Ovary (tissue), 9 donors: ENCODE results near the gene NIPAL4. TPM values are rescaled to one million over a fixed set of nuclear protein-coding genes. Genes with fewer than 3 reads are reported as not detected.

Source experiments
- DNase-seq, 5 donors: peaks; one replicate each; pipeline ENCODE4 v3.0.0-alpha.2; 2019 to 2020
- H3K27ac ChIP-seq, 2 donors: fragments of 200-600 bp; one replicate each; pipeline versions ENCODE4 v1.5.1 to v1.8.0; 2019 to 2022
- H3K27me3 ChIP-seq: fragments of 200-600 bp; one replicate; pipeline ENCODE4 v1.8.0; 2022
- H3K36me3 ChIP-seq: fragments of 200-600 bp; sonication (generic); one replicate; pipeline ENCODE4 v1.5.1; 2019
- H3K4me1 ChIP-seq: one replicate; pipeline ENCODE4 v1.8.1; 2013; ENCODE audit warnings: mild to moderate bottlenecking, moderate library complexity; ENCODE audit not compliant: insufficient read depth
- H3K4me3 ChIP-seq: fragments of 200-600 bp; sonication (generic); one replicate; pipeline ENCODE4 v1.5.1; 2017
- H3K9me3 ChIP-seq, 2 donors: fragments of 200-600 bp in 1 of 2; sonication (generic) in 1 of 2; one replicate each; pipeline versions ENCODE4 v1.5.1 to v1.8.1; 2013 to 2019; ENCODE audit warnings: mild to moderate bottlenecking in 1 of 2, moderate library complexity in 1 of 2
- EP300 ChIP-seq: sonication (generic); formaldehyde crosslinking; IDR thresholded peaks from one replicate; pipeline ENCODE4 v1.6.1; 2017; ENCODE audit warnings: antibody characterized with exemption
- POLR2A ChIP-seq: fragments of 450-650 bp; IDR thresholded peaks from one replicate; pipeline ENCODE4 v1.6.1; 2017; ENCODE audit warnings: antibody characterized with exemption, mild to moderate bottlenecking, moderate library complexity
- WGBS, 3 donors: extraction: QIAGEN DNeasy Blood & Tissue Kit in 1 of 3; methylation state at CpG; one replicate each; pipeline versions ENCODE4 v1.1.5 to v1.1.7; 2013 to 2017; 5-methylcytosine and 5-hydroxymethylcytosine counted together
- intact Hi-C, 4 donors: fragments of 100-400 bp; cut with DNase I; formaldehyde crosslinking; loops; one replicate each; pipeline versions ENCODE4 v1.11.0 to v1.15.1; 2022 to 2023
- polyA plus RNA-seq, 2 donors: library from polyadenylated mRNA; stranded (reverse); fragments of 200-250 nt in 1 of 2; fragments of 350-450 nt in 1 of 2; fragmentation: Illumina TruSeq in 1 of 2; extraction: RNeasy Lipid Tissue Mini Kit (QIAGEN cat#74804) in 1 of 2; gene quantifications; one replicate each; pipeline ENCODE4 v1.2.3, GENCODE V29; 2013 to 2014
- total RNA-seq, 7 donors: library from RNA; depleted of rRNA in 2 of 7; stranded (reverse); fragments of >200 nt in 2 of 7; fragmentation: NEBNext Ultra II Directional in 3 of 7; extraction: Animal tissue kit (Norgen Biotek cat#: 25700) in 3 of 7; gene quantifications; one replicate each; pipeline versions ENCODE4 v1.1.0 to v1.2.4, GENCODE V29; 2016 to 2023
- TF ChIP-seq, protein P1 (sequence below), 3 donors: fragments of 450-650 bp in 2 of 3; fragments of 200-600 bp in 1 of 3; IDR thresholded peaks; one replicate each; pipeline versions ENCODE4 v1.5.1 to v1.8.0; 2016 to 2022; ENCODE audit warnings: antibody characterized with exemption in 3 of 3, mild to moderate bottlenecking in 1 of 3
- donor health status: DM: no; HTN: no; CAD: no; lungs with moderate emphysema.
- donor health status: DM: no; HTN: no; CAD: no.
- donor health status: Bipolar disorder and iron deficiency.
- donor health status: DM: yes; HTN: yes; CAD: no.
- donor health status: DM: no; HTN: no; CAD: no.
- donor health status: DM: yes; HTN: yes; CAD: no.

The NIPAL4 gene
- total and polyA plus RNA-seq, 9 donors = 0.80 TPM; not detected in 8

DNA sequence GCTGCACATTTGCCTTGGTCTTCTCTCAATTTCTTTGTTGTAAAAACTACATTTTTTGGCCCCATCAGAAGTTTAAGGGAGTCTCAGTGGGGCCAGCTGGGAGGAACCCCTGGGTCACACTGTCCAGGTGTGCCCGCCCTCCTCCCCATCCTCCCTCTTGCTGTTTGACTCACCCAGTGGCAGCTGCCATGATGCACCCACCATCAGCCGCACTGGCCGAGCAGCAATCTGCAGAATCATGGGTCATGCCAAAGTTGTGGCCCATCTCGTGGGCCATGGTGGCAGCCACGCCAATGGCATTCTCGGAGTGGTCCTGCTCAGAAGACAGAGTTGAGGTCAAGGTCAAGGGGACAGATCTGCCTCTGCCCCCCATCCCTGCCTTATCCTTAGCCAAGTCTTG, 45.5 kb downstream of the NIPAL4 start:
- intact Hi-C loops = no loop called here
- no peak for DNase-seq
- Histone ChIP-seq H3K27ac (no peak overlapping the region), H3K9me3 (no peaks in the 10 kb centered on the region), H3K27me3 (no peaks in the 10 kb centered on the region), H3K4me1 (no peaks in the 10 kb centered on the region), H3K4me3 (no peak overlapping the region), H3K36me3 (no peaks in the 10 kb centered on the region)
- no peak for TF ChIP-seq EP300
- TF ChIP-seq, protein P1, sequence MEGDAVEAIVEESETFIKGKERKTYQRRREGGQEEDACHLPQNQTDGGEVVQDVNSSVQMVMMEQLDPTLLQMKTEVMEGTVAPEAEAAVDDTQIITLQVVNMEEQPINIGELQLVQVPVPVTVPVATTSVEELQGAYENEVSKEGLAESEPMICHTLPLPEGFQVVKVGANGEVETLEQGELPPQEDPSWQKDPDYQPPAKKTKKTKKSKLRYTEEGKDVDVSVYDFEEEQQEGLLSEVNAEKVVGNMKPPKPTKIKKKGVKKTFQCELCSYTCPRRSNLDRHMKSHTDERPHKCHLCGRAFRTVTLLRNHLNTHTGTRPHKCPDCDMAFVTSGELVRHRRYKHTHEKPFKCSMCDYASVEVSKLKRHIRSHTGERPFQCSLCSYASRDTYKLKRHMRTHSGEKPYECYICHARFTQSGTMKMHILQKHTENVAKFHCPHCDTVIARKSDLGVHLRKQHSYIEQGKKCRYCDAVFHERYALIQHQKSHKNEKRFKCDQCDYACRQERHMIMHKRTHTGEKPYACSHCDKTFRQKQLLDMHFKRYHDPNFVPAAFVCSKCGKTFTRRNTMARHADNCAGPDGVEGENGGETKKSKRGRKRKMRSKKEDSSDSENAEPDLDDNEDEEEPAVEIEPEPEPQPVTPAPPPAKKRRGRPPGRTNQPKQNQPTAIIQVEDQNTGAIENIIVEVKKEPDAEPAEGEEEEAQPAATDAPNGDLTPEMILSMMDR (IDR thresholded peaks at IDR 0.05) = no peak
- TF ChIP-seq POLR2A = no peak
- WGBS, 3 donors = 92 to 97% (median 96%) methylated on average over 6 of the region's 6 CpGs

DNA sequence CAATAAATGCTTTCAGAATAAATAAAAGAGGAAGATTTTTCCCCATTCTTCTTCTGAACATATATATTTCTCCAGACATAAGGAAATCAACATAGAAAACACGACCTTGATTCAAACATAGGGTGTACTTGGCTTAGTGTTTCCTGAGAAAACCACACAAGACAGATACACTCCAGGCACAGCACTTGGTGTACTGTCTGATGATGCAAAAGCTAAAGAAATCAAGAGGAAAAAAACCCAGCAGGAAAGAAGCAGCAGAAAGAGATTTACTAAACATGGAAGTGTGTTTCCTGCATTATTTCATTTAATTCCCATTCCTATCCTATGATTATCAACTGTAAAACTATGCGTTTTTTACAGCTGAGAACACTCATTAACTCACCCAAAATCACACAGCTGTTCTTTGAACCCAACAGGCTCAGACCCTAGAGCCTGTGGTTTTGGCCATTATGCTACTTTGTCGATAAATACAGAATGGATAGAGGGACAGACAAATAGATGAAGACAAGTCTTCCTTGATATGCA, 46.1 kb downstream of the NIPAL4 start:
- DNase-seq = no peak
- intact Hi-C loops = no loop called here
- 41 to 51% (median 45%) methylated on average over 3 of the region's 3 CpGs for WGBS, 3 donors
- H3K36me3 ChIP-seq = no peaks in the 10 kb centered on the region
- no peaks in the 10 kb centered on the region for H3K27me3 ChIP-seq
- H3K27ac ChIP-seq = no peak overlapping the region
- no peak overlapping the region for H3K4me3 ChIP-seq
- no peaks in the 10 kb centered on the region for H3K9me3 ChIP-seq
- no peak for TF ChIP-seq EP300
- TF ChIP-seq, protein P1 (IDR thresholded peaks at IDR 0.05) = no peak
- no peak for TF ChIP-seq POLR2A
- peaks cover 3% of the 10 kb centered on the region for H3K4me1 ChIP-seq

DNA sequence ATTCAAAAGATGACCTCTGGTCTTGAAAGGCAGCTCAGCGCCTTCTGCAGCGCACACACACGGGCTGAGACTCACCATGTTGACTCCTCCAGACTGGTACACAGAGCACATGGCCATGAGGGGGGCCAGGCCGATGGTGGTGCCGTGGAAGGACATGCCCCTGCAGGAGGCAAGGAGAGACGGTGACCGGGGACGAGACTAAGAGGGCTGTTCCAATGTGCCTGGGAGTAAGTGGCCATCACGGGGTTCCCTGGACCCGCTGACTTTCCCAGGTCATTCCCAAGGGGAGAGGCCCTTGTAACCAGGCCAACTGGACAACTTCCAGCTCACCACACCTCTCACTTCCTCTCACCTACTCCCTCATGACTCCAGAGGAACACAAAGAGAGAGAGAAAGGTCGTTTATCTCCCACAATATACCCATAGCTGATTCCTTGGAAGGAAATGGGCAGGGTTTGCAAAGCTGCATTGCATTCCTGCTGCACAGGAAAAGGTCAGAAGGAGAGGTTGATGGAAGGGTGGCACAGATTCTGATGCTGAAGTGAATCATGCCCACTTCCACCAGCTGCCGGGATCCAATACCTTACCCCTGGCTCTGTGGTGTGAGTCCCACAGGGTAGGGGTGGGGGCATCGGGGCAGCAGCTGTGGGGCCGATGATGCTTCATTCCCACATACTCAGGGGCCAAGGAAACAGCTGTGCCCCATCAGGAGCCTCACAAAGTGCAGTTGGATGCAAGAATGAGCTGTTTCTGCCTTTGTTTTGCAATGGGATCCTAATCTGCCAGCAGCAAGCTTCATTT, 47.2 kb downstream of the NIPAL4 start:
- TF ChIP-seq, protein P1 (IDR thresholded peaks at IDR 0.05) = no peak
- TF ChIP-seq EP300 (no peak), POLR2A (no peak)
- H3K4me1 ChIP-seq = peaks cover 8% of the 10 kb centered on the region
- 70 to 72% (median 71%) methylated on average over 14 of the region's 14 CpGs for WGBS, 3 donors
- no peaks in the 10 kb centered on the region for H3K36me3 ChIP-seq
- no peaks in the 10 kb centered on the region for H3K27me3 ChIP-seq
- H3K27ac ChIP-seq = no peak overlapping the region
- no peak for DNase-seq
- H3K4me3 ChIP-seq = no peak overlapping the region
- no peaks in the 10 kb centered on the region for H3K9me3 ChIP-seq
- intact Hi-C loops = no loop called here

DNA sequence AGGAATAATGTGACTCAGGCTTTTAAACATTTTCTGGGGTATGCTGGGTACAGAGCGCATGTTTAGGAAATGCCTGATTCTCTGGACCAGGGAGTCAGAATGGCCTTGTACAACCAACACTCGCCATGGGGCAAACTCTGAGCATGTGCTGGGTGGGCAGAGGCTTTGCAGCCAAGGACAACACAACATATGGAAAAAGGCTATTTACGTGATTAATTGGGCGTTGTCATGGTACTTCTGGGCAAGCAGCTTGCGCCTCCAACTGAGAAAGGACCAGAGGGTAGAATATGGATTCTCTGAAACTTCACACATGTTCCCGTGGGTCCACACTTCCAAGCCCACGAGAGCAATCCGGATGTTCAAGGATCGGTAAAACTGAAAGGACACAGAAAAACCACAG, 49.1 kb downstream of the NIPAL4 start:
- Histone ChIP-seq H3K4me3 (no peak overlapping the region), H3K27me3 (no peaks in the 10 kb centered on the region), H3K4me1 (peaks cover 10% of the 10 kb centered on the region), H3K27ac (no peak overlapping the region), H3K9me3 (no peaks in the 10 kb centered on the region), H3K36me3 (no peaks in the 10 kb centered on the region)
- WGBS, 3 donors = 82 to 92% (median 89%) methylated on average over 9 of the region's 9 CpGs
- no peak for DNase-seq
- TF ChIP-seq, protein P1 (IDR thresholded peaks at IDR 0.05) = no peak
- no peak for TF ChIP-seq POLR2A
- intact Hi-C loops = no loop called here
